NCI-H1048 (cell line): Measurements from ENCODE around the gene SLC4A3.

Source experiments
- DNase-seq: peaks from one replicate; lab custom pipeline; 2025; lab: John Stamatoyannopoulos, UW

Gene SLC4A3

GRCh38 chr2:219612577-219613286 is 14.7 kb upstream of the SLC4A3 start:
- no peak for DNase-seq

GRCh38 chr2:219613461-219614070 is 13.9 kb upstream of the SLC4A3 start:
- DNase-seq: no peak

GRCh38 chr2:219614076-219614860 is 13.2 kb upstream of the SLC4A3 start:
- DNase-seq: no peak

GRCh38 chr2:219615036-219615435 is 12.4 kb upstream of the SLC4A3 start:
- no peak for DNase-seq

- DNase-seq: no peak
Measured at GRCh38 chr2:219615894-219616293, 11.5 kb upstream of the SLC4A3 start.

GRCh38 chr2:219616550-219616949 is 10.9 kb upstream of the SLC4A3 start:
- DNase-seq: no peak

GRCh38 chr2:219618733-219619122 is 8.7 kb upstream of the SLC4A3 start:
- DNase-seq: no peak

GRCh38 chr2:219619235-219619634 is 8.2 kb upstream of the SLC4A3 start:
- DNase-seq: no peak

- no peak for DNase-seq
Measured at GRCh38 chr2:219620546-219620945, 6.9 kb upstream of the SLC4A3 start.

GRCh38 chr2:219621935-219622334 is 5.5 kb upstream of the SLC4A3 start:
- DNase-seq: no peak

- no peak for DNase-seq
Measured at GRCh38 chr2:219622472-219622871, 5.0 kb upstream of the SLC4A3 start.

- DNase-seq: no peak
Measured at GRCh38 chr2:219624565-219624964, 2.9 kb upstream of the SLC4A3 start.

GRCh38 chr2:219625179-219625578 is 2.3 kb upstream of the SLC4A3 start:
- no peak for DNase-seq

- no peak for DNase-seq
Measured at GRCh38 chr2:219626540-219626939, 890 bp upstream of the SLC4A3 start.

- no peak for DNase-seq
Measured at GRCh38 chr2:219628235-219628985, 980 bp downstream of the SLC4A3 start.

GRCh38 chr2:219628986-219629901 is 1.8 kb downstream of the SLC4A3 start:
- DNase-seq: no peak

- DNase-seq: no peak
Measured at GRCh38 chr2:219629976-219630695, 2.7 kb downstream of the SLC4A3 start.

- no peak for DNase-seq
Measured at GRCh38 chr2:219630770-219631405, 3.5 kb downstream of the SLC4A3 start.

GRCh38 chr2:219631406-219631891 is 4.0 kb downstream of the SLC4A3 start:
- no peak for DNase-seq
